ENCODE results near the gene NCOR1.
"Not testable (repeated sequence)": the region's sequence is repeated elsewhere in the genome, so short reads cannot be mapped to it uniquely, and the experiment has no call there.

The NCOR1 gene

GRCh38 chr17:16145319-16145890 lies 69.9 kb downstream of the NCOR1 start:
- DNase-seq: not testable (repeated sequence)

- no peak for DNase-seq
Measured at GRCh38 chr17:16141685-16142084, 73.6 kb downstream of the NCOR1 start.

GRCh38 chr17:16140854-16141253 lies 74.5 kb downstream of the NCOR1 start:
- no peak for DNase-seq

GRCh38 chr17:16135461-16135860 lies 79.9 kb downstream of the NCOR1 start:
- no peak for DNase-seq

- DNase-seq: no peak
Measured at GRCh38 chr17:16131593-16131992, 83.7 kb downstream of the NCOR1 start.

- DNase-seq: no peak
Measured at GRCh38 chr17:16129441-16130205, 85.7 kb downstream of the NCOR1 start.

- no peak for DNase-seq
Measured at GRCh38 chr17:16123531-16123930, 91.8 kb downstream of the NCOR1 start.

- no peak for DNase-seq
Measured at GRCh38 chr17:16122697-16123434, 92.5 kb downstream of the NCOR1 start.

GRCh38 chr17:16121915-16122314 lies 93.4 kb downstream of the NCOR1 start:
- DNase-seq: no peak

- DNase-seq: no peak
Measured at GRCh38 chr17:16120937-16121336, 94.4 kb downstream of the NCOR1 start.

GRCh38 chr17:16117149-16117548 lies 98.2 kb downstream of the NCOR1 start:
- DNase-seq: no peak

- not testable (repeated sequence) for DNase-seq
Measured at GRCh38 chr17:16115077-16115698, 100.1 kb downstream of the NCOR1 start.

GRCh38 chr17:16108871-16109270 lies 106.5 kb downstream of the NCOR1 start:
- no peak for DNase-seq

GRCh38 chr17:16108386-16108785 lies 106.9 kb downstream of the NCOR1 start:
- DNase-seq: no peak

GRCh38 chr17:16107165-16107770 lies 108.1 kb downstream of the NCOR1 start:
- no peak for DNase-seq

GRCh38 chr17:16106161-16106891 lies 109.0 kb downstream of the NCOR1 start:
- DNase-seq: no peak

- no peak for DNase-seq
Measured at GRCh38 chr17:16104189-16104588, 111.1 kb downstream of the NCOR1 start.

- no peak for DNase-seq
Measured at GRCh38 chr17:16101440-16101839, 113.9 kb downstream of the NCOR1 start.

- no peak for DNase-seq
Measured at GRCh38 chr17:16100737-16101400, 114.5 kb downstream of the NCOR1 start.

- no peak for DNase-seq
Measured at GRCh38 chr17:16091773-16092172, 123.6 kb downstream of the NCOR1 start.

- no peak for DNase-seq
Measured at GRCh38 chr17:16086957-16087356, 128.4 kb downstream of the NCOR1 start.
